Urothelium cell line (cell line): ENCODE measurements around the gene SMCP.

Source experiments
- DNase-seq: peaks from one replicate; pipeline ENCODE4 v3.0.0; 2011; ENCODE audit warnings: low spot score, mixed read lengths
- FAIRE-seq: peaks from 2 replicates; lab custom pipeline; 2011; peaks lifted over from hg19 to GRCh38; lab: Jason Lieb, UNC

The SMCP gene

DNA sequence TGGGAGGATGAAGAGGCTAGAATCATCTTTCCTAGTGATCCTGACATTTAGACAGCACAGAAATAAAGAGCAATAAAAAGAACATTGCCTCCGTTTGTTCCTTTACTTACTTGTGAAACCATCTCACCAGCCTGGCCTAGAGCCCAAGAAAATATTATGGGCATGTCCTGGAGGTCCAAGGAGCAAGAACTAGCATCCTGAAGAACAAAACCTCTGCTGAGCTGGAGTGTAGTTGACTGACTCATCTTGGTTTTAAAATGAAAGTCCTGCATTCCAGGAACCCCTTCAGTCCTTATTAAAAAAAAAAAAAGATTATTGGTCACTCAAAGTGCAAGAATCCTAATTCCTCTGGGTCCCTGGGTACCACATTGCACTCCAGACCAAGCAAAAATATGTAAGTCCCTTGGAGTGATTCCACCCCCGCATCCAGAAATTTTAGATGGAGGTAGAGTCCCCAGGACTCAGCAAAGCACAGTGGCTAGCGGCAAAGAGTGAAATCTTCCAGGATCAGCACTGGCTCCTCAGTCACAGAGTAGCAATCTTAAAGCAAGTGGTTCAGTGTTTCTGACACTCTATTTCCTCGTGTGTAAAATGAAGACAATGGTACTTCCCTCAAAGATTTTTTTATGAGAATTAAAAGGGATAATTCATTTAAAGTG lies 7.0 kb downstream of the SMCP start:
- FAIRE-seq, result no peak
- DNase-seq, result peak; percentile 46

DNA sequence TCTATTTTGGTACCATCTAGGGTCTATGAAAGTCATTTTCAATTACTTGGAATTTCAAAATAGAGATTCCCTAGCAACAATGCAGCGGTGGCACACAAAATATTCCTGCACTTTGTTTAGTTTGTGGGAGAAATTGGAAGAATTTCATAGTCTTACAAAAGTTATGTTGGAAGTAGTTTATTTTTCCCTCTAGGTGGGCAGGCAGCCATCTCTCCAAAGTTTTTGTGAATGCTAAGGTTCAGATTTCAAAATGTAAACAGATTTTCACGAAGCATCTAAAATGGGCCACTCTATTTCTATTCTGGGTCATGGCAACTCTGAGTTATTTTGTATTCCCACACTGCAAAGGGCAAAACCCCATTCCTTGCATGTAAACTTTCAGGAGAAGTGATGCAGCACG lies 8.0 kb downstream of the SMCP start:
- FAIRE-seq, result no peak
- DNase-seq, result no peak

DNA sequence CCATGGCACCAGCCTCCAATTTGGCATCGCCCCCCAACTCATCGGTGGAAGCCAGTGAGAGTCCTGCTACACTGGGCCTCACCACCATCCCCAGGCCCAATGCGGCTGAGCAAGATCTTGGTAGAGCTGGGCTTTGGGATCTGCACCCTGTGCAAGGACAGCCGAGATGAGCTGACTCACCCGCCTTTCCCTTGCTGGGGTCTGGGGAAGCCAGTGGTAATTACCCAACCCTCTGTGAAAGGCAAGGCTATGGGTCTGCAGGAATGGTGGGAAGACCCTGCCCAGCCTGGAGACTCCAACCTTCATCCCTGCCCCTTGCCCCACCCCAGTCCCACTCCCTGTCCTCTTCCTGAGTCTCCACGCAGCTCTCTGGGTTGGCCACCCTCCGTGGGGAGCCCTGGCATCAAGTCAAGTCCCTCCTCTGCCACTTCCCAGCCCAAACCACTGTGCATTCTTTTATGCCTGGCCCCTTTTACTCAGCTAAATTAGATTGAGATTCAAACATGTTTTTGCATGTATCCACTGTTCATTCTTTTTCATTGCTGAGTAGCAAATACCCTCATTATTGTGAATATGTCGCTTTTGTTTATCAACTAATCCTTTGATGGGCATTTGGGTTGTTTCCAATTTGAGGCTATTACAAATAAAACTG lies 8.8 kb downstream of the SMCP start:
- peak; percentile 67 for FAIRE-seq
- DNase-seq, result no peak

DNA sequence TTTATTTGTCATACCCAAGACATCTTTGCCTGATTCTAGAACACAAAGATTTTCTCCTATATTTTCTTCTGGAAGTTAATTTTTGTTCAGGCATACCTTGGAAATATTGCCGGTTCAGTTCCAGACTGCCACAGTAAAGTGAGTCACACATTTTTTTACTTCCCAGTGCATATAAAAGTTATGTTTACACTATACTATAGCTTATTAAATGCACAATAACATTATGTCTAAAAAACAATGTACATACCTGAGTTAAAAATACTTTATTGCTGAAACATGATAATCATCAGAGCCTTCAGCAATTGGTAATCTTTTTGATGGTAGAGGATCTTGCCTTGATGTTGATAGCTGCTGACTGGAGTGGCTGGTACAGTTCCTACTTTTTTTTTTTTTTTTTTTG lies 10.0 kb downstream of the SMCP start:
- DNase-seq (no peak), FAIRE-seq (no peak)

DNA sequence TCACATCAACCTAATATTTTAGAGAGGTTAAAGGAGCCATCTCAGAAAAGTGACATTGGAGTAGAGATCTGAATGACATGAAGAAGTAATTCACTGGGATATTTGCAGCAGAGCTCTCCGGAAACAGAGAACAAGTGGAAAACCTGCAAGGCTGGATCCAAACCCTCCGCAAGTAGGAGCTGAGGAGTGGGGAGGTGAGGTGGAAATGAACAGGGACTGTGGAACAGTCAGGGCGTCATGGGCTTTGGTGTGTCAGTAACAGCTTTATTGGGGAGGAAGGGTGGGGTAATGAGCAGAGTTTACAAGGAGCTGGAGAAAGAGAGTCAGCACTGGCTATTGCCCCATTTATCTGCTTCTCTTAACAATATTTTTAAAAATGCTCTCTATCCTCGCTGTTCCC lies 20.9 kb downstream of the SMCP start:
- FAIRE-seq (no peak), DNase-seq (no peak)

DNA sequence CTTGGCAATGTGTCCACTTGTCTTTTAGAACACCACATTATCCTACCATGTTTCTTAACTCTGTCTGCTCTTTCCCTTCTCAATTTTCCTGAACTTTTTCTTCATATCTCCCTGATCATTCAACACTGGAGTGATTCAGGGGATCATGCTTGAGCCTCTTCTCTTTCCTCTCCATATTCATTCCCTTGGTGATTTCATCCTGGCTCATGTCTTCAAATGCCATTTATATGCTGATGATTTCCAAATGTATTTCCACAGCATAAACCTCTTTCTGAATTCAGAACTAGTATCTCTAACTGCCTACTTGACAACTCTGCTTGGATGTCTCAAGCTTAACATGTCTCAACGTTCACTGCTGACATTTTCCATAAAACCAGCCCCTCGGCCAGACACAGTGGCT lies 21.8 kb downstream of the SMCP start:
- FAIRE-seq, result no peak

DNA sequence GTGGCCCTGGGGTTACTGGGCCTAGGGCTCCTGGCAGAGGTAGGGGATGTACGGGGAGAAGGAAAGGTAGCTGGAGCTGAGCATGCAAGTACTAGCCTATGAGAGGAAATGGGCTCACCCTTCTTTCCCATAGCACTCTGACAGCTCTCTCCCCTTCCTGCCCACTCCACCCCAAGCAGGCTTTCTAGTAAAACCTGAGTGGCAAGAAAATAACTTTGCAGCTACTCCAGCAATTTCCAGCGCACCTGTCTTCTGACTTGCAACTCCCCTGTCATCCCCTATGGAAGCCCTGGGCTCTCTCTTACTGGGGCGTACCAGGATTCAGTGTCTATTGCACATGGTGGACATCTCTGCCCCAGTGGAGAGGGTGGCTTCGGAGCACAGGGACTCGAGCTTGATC lies 23.5 kb downstream of the SMCP start:
- DNase-seq (no peak), FAIRE-seq (no peak)

More for the DNA sequence above, 21.8 kb downstream of the SMCP start:
- no peak for DNase-seq

DNA sequence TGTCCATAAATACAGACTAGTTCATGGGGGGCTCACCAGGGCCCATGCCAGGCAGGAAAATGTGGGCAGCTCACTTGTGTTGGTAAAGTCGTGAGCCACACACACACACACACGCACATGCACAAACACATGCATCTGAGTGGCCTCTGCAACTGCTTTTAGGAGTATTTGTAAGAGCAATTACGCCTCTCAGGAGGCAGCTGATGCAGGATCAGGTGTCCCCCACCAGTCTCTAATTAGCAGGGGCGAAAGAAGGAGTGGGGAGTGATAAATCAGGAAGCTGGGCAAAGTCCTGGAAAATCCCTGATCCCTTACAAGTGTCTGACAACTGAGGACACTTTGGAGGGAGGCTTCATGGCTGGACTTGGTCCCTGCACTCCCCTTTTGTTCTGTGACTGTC lies 24.5 kb downstream of the SMCP start:
- DNase-seq (no peak), FAIRE-seq (no peak)

DNA sequence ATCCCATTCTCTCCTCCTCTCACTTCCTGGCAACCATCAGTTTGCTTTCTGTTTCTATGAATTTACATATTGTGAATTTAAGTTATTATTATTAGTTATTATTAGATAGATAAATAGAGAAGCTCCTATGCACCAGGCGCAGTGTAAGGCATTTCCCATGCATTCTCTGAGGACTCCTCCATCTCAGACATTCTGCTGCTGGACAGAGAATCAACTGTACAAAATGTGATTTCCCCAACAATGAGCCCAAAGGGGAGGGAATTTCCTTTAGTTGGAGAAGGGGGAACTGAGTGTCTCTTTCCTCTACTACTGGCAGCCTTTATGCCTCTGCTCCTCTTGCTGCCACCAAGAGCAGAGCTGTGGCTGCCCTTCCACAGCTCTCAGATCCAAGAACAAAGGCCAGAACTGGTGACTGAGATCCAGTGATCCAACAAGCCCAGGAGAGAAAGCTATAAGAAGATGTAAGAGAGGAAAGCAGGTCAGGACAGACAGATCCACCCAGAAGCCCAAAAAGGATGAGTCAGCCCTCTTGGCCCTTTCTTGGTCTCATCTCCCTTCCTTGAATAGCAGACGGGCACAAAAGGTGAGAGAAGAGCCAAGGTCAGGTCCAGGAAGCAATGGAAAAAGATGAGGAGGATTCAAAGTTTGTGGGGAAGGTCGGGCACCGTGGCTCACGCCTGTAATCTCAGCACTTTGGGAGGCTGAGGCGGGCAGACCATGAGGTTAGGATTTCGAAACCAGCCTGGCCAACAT lies 26.7 kb downstream of the SMCP start:
- no peak for FAIRE-seq
- DNase-seq, result no peak

DNA sequence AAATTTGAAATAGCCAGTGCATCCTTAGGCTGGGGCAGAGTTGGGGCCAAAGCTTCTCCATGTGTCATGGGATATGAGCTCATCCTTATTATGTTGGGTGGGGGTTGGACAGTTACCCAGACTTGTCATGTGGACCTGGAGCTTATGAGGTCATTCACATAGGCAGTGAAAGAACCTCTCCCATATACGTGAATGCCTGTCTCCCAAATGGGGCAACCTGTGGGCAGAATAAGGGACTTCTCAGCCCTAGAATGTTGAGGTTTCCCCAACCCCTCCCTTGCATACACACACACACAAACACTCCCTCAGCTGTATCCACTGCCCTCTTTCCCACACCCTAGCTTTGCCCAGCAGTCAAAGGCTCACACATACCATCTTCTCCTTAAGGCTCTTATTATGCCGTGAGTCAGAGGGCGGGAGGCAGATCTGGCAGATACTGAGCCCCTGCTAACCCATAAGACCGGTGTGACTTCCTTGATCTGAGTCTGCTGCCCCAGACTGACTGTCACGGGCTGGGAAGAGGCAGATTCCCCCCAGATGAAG lies 28.0 kb downstream of the SMCP start:
- FAIRE-seq, result peak; percentile 81
- DNase-seq, result peak; percentile 81

DNA sequence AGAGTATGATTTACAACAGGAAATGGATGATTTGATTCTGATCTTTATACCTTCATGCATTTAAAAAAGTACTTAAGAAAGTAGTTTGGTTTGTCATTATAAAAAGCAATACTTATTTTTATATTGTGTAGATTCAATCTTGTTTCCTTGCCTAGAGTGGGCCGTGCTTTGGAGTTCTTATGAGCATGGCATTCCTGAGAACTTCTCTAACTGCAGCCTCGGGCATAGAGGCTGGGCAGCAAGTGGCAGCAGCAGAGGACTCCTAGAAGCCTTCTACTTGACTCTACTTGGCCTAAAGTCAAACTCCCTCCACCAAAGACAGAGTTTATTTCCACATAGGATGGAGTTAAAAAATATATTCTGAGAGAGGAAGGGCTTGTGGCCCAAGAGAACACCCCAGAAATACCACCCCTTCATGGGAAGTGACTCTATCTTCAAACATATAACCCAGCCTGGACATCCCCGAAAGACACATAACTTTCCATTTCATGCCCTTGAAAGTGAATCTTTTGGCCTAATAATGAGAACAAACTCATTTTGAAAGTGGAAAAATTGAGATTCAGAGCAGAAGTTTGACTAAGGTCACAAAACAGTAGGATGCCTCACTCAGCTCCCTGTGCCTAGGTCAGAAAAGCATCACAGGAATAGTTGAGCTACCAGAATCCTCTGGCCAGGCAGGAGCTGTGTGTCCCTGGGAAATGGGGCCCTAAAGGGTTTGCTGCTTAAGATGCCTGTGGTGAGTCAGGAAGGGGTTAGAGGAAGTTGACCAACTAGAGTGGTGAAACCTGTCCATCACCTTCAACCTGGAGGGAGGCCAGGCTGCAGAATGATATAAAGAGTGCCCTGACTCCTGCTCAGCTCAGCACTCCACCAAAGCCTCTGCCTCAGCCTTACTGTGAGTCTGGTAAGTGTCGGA lies 29.8 kb downstream of the SMCP start, which contains the start of gene IVL:
Gene IVL (plus strand): TSS at position 861 of the 916 bp plus-strand sequence. CDS start 1,252 bp downstream, outside the sequence.
- DNase-seq, result no peak
- FAIRE-seq, result no peak

DNA sequence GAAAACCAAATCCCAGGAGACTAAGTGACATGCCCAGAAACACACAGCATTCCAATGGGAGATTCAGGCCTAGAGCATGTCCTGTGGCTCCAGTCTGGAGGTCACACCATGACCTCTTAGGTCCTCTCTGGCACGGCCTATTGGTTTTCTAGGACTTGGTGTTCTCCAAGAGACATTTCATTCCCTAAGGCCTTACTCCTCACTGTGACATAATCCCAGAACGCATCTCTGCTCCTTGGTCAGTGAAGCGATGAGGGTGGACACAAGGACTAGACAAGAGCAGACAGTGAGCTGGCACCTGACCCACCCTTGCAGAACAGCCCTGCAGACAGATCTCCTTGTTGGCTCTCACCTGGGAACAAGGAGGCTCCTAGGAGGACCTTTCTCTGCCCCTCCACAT lies 31.1 kb downstream of the SMCP start:
- no peak for DNase-seq
- FAIRE-seq, result no peak

DNA sequence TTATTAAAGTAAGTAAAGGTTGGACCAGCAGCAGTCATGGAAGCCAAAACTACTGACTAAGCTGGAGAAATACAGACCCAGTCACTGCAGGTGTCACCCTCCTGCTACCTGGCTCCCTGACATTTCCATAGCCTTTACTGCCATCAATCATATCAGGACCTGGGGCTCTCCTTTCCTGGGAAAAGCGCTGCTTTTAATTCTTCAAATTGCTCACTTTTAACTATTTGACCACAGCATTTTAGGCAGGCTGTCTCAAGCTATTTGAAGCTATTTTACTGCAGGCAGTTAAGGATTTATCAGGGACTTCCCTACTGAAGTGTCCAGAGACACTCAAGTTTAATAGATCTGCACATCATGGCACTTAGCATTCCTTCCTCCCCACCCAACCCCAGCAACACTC lies 34.3 kb downstream of the SMCP start:
- no peak for DNase-seq
- FAIRE-seq, result no peak

DNA sequence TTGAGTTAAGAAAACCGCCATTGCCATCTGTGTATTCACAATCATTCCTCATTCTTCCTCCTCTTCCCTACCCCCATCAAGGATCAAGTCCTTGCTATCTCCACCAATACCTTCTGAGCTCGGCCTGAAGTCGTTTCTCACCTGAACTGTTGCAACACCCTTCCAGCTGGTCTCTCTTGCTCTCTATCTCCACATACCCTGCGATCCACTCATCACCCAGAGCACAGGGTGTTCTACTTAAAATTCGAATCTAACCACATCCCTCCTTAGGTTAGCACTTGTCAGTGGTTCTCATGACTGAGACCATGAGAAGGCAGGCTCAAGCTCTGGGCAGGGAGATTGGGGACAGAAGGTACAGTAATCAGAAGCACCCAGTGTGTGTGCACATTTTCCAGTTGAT lies 34.8 kb downstream of the SMCP start:
- FAIRE-seq (no peak), DNase-seq (no peak)

DNA sequence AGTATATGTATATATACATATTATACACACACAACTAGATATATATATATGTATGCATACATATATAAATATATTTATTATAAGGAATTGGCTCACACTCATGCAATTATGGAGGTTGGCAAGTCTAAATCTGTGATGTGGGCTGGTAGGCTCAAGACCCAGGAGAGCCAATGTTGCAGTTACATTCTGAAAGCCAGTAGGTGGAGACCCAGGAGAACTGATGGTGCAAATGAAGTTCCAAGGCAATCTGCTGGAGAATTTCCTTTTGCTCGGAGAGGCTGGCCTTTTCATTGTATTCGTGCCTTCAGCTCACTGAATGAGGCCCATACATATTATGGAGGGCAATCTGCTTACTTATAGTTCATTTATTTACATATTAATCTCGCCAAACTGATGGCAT lies 39.7 kb downstream of the SMCP start:
- no peak for FAIRE-seq
- DNase-seq, result no peak

DNA sequence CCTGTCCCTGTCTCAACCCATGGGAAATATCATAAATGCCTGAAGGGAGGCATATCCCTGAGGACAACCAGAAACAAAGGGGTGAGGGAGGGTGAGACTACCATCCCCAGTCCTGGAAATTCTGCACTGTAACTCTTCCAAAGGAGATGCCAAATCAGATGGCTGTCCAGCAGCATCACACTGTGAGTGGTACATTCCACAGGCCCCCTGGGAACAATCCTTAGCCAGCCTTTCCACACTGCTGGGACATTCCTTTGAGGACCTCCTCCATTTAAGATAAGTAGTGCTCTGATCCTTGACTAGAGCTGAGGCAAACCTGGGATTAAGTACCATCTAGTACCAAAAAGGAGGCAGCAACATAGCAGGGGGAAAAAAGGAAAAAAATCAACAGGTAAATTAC lies 40.9 kb downstream of the SMCP start:
- FAIRE-seq (no peak), DNase-seq (no peak)

DNA sequence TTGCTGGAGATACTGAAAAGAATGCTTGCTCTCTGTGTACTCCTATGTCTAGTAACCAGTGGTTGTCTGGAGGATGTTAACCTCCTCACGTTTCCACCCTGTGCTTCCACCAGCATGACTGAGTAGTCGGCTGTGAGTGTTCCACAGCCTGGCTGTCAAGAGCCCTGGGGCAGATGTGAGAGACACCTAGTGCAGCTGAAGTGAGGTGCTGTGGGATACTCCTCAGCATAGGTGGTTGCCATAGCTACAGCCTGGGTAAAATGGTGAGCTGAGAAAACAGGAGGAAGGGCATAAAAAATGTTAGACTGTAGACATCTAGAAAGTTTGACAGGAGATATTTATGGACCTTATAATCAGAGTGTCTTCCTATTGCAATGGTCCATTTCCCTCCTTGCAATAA lies 46.1 kb downstream of the SMCP start:
- peak; percentile 32 for FAIRE-seq
- DNase-seq, result no peak

DNA sequence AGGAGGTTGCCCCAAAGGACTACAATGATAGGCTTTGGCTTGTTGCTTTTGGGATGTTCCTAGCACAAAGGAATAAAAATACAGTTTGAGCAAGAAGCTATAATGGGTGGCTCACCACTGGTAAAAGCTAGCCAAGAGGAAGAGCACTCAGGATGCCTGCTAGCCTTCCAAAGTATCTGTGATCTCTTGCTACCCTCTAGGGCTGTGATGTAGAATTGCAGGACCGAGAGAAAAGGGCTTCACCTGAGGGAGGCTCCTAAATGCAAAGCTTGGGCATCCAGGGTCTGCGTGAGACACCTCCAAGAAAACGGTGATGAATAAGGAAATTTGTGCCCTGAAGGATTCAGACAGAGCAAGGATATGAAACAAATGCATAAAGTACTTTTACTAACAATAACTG lies 48.0 kb downstream of the SMCP start:
- no peak for FAIRE-seq
- peak; percentile 53 for DNase-seq

DNA sequence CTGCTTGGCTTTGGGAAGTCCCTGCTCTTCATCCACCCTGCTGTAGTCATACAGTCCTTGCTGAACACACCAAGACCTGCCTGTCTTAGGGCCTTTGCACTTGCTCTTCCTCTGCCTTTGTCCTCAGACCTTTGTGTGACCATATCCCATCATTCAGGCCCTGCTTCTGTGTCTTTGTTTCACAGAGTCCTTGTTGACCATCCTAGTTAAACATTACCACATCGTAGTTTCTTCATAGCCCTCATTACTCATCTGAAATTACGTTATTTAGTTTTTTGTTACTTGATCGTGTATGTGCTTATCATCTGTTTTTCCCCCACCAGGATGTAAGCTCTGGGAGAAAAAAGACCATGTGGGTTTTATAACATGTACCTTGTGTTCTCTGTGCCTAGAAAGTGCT lies 50.5 kb downstream of the SMCP start:
- DNase-seq (no peak), FAIRE-seq (no peak)

DNA sequence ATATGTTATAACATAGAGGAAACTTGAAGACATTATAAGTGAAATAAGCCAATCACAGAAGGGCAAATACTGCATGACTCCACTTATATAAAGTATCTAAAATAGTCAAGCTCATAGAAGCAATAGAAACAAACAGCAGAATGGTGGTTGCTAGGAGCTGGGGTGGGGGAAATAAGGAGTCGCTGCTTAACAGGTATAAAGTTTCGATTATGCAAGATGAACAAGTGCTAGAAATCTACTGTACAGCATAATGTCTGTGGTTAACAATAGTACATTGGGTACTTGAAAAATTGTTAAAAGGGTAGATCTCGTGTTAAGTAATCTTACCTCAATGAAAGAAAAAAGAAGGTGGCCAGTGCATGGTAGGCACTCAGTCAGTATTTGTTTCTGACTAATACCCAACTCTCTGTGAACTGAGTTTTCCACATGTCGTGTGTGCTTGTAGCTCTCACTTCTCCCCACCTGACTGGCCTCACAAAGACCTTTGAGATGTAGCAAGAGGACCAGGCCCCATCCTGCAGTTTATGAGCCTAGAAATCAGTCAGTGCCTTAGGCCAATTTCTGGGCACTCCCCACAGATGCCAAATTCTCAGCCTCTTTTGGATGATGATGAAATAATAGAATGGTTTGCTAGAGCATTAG lies 54.2 kb downstream of the SMCP start:
- FAIRE-seq (no peak), DNase-seq (no peak)
